ENCODE measurements around the gene MRGPRG. TPM values are rescaled to one million over a fixed set of nuclear protein-coding genes. Genes with fewer than 3 reads are reported as not detected.

Gene MRGPRG
- total and polyA plus RNA-seq, 9 of the 15 experiments (the other 6 are each of a cell fraction or from before 2014, with no cell fraction given), result not detected

DNA sequence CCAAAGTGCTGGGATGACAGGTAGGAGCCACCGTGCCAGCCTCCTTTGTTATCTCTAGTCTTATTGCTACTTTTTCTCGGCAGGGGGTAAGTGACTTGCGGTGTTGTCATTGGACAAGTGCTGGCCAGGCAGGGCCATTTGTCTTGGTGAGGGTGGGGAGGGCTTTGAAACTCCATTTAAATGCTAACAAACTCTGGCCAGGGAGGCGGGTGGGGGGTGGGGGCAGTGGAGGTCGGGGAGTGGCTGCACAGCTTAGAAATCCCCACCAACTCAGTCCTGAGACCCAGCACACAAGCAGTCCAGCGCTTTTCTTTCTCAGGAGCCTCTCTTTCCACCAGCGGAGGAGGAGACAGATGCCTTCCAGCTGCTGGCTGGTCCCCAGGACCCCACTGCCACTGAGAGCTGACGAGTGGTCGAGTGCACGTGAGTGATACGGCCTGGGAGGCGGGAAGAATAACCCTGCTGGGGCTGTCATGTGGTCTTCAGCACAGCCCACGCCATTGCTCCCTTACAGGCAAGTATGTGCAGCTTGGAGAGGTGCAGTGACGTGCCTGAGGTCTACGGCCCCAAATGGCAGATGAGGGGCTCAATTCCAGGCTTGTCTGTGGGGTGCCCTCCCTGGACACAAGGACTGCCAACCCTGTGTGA is 29.3 kb downstream of the MRGPRG start:
- in situ Hi-C loops (cut with MboI) (no loop called here), intact Hi-C loops (cut with micrococcal nuclease) (no loop called here)
- H3K9ac ChIP-seq (ENCODE audit: insufficient read depth in 1 of 2, low read depth in 2 of 2, low read length in 2 of 2), result peak overlapping the region in 1 of 2 experiments; percentile 3; a peak in 1 of 4 replicates
- H3K4me1 ChIP-seq (replicated peaks in 1 of 2; ENCODE audit: control insufficient read depth in 2 of 2, insufficient read depth in 2 of 2, low read length in 2 of 2), result peaks cover 0 to 30% of the 10 kb centered on the region in 2 experiments; a peak in 3 of 5 replicates
- no peaks in the 10 kb centered on the region for H3K9me1 ChIP-seq (ENCODE audit: control insufficient read depth, insufficient read depth, low read length)
- no peaks in the 10 kb centered on the region for H3K9me3 ChIP-seq (replicated peaks; ENCODE audit: control insufficient read depth, insufficient read depth, low read depth, low read length)
- DNase-seq (ENCODE audit: extremely low read depth in 1 of 4, low spot score in 3 of 4) (peak; percentile 56 to 61 (median 58)), ATAC-seq (peak; percentile 30), FAIRE-seq (no peak)
- BruUV-seq (replicated peaks), result no TSS peak
- H3K27ac ChIP-seq (ENCODE audit: extremely low read depth, low read depth, low read length), result no peak overlapping the region
- WGBS (ENCODE audit: insufficient coverage, low coverage, missing lambda C conversion rate), result 19% methylated on average over 11 of the region's 15 CpGs
- H3K36me3 ChIP-seq (ENCODE audit: control insufficient read depth, insufficient read depth, low read length), result no peaks in the 10 kb centered on the region
- no peak overlapping the region for H3K4me2 ChIP-seq (ENCODE audit: insufficient read depth, low read length)
- no peaks in the 10 kb centered on the region for H3K27me3 ChIP-seq (ENCODE audit: control insufficient read depth in 2 of 2, insufficient read depth in 2 of 2, low read length in 2 of 2)
- H2AFZ ChIP-seq (ENCODE audit: low read depth, low read length), result no peak overlapping the region
- CTCF ChIA-PET (ENCODE audit: low intra/inter-chr PET ratio), result no interaction called here
- POLR2A ChIA-PET, result interaction anchor here (0.6 to 1.0 kb wide), 2 partner anchors 8 to 11 kb away, joined by 3 read pairs; no protein-coding TSS in a partner anchor
- no peaks in the 10 kb centered on the region for H4K20me1 ChIP-seq (replicated peaks; ENCODE audit: control insufficient read depth, insufficient read depth, low read length)
- no peak overlapping the region for H3K4me3 ChIP-seq
- H3K79me2 ChIP-seq (ENCODE audit: control insufficient read depth, insufficient read depth, low read length), result no peaks in the 10 kb centered on the region
- 0 out of 2 replicates have a peak, but pooled peaks have one; percentile 19 for TF ChIP-seq L3MBTL2 (IDR thresholded peaks at IDR 0.05)
- TF ChIP-seq ZKSCAN1 (IDR thresholded peaks at IDR 0.05; ENCODE audit: low read depth, low read length), result no peak
- TF ChIP-seq, protein P1, sequence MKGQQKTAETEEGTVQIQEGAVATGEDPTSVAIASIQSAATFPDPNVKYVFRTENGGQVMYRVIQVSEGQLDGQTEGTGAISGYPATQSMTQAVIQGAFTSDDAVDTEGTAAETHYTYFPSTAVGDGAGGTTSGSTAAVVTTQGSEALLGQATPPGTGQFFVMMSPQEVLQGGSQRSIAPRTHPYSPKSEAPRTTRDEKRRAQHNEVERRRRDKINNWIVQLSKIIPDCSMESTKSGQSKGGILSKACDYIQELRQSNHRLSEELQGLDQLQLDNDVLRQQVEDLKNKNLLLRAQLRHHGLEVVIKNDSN (CRISPR knock-in tag; IDR thresholded peaks at IDR 0.05), result peak; percentile 35; the same call in 1 of the 2 replicates
- TF ChIP-seq, protein P2, sequence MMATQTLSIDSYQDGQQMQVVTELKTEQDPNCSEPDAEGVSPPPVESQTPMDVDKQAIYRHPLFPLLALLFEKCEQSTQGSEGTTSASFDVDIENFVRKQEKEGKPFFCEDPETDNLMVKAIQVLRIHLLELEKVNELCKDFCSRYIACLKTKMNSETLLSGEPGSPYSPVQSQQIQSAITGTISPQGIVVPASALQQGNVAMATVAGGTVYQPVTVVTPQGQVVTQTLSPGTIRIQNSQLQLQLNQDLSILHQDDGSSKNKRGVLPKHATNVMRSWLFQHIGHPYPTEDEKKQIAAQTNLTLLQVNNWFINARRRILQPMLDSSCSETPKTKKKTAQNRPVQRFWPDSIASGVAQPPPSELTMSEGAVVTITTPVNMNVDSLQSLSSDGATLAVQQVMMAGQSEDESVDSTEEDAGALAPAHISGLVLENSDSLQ (IDR thresholded peaks at IDR 0.05), result 0 out of 2 replicates have a peak, but pooled peaks have one; percentile 1
- no peak for TF ChIP-seq BRF1 (IDR thresholded peaks at IDR 0.05; ENCODE audit: borderline replicate concordance, extremely low read depth, insufficient read length)
- TF ChIP-seq, protein P3, sequence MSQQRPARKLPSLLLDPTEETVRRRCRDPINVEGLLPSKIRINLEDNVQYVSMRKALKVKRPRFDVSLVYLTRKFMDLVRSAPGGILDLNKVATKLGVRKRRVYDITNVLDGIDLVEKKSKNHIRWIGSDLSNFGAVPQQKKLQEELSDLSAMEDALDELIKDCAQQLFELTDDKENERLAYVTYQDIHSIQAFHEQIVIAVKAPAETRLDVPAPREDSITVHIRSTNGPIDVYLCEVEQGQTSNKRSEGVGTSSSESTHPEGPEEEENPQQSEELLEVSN (IDR thresholded peaks at IDR 0.05; ENCODE audit: borderline replicate concordance in 1 of 2, extremely low read depth in 1 of 2, insufficient read depth in 1 of 2, insufficient read length in 1 of 2, low read depth in 1 of 2, low read length in 1 of 2, poor library complexity in 1 of 2, severe bottlenecking in 1 of 2), result peak; percentile 77 to 95
- TF ChIP-seq, protein P4, sequence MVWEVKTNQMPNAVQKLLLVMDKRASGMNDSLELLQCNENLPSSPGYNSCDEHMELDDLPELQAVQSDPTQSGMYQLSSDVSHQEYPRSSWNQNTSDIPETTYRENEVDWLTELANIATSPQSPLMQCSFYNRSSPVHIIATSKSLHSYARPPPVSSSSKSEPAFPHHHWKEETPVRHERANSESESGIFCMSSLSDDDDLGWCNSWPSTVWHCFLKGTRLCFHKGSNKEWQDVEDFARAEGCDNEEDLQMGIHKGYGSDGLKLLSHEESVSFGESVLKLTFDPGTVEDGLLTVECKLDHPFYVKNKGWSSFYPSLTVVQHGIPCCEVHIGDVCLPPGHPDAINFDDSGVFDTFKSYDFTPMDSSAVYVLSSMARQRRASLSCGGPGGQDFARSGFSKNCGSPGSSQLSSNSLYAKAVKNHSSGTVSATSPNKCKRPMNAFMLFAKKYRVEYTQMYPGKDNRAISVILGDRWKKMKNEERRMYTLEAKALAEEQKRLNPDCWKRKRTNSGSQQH (CRISPR knock-in tag; IDR thresholded peaks at IDR 0.05), result no peak
- TF ChIP-seq, protein P5, sequence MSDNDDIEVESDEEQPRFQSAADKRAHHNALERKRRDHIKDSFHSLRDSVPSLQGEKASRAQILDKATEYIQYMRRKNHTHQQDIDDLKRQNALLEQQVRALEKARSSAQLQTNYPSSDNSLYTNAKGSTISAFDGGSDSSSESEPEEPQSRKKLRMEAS (CRISPR knock-in tag; IDR thresholded peaks at IDR 0.05), result peak; percentile 44; the same call in 1 of the 2 replicates
- TF ChIP-seq MIER1 (IDR thresholded peaks at IDR 0.05; ENCODE audit: low read depth), result no peak

Measured in K562 (cell line).